ENCODE measurements around the gene ITIH5. TPM values are rescaled to one million over a fixed set of nuclear protein-coding genes. Genes with fewer than 3 reads are reported as not detected.
A peak's percentile ranks its signal among the peaks of the same experiment; 100 is the strongest.

ITIH5 gene
- total RNA-seq, 2 experiments from 2014 or later: not detected

DNA sequence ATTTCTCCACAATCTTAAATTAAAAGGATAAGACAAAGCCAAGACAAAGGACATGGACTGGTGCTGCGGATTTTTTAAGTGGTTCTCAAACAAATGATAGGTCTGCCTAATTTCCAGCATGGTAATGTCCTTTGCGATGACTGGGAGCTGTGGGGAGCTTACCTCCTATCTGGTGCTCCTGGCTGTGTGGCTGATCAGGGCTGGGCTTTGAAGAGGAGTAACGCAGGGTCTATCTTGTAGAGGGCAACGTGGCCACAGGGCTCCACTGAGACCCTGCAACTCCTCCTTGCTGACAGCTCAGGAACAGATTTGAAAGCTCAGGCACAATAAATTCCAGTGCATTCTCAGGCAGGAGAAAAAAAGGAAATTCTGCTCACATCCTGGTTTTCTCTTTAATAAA lies 152.8 kb downstream of the ITIH5 start:
- ChIA-PET POLR2A (interaction anchor here (0.7 to 1.2 kb wide), 2 partner anchors 34 to 402 kb away, joined by 3 read pairs; no protein-coding TSS in a partner anchor), CTCF (ENCODE audit: unreplicated experiment) (no interaction called here)
- no peaks in the 10 kb centered on the region for H3K9me2 ChIP-seq (ENCODE audit: insufficient read depth, low read length)
- no peaks in the 10 kb centered on the region for H3K79me2 ChIP-seq (ENCODE audit: insufficient read depth, low read depth, low read length)
- peaks cover 22% of the 10 kb centered on the region; the same call in 1 of the 2 replicates for H3K9me3 ChIP-seq (ENCODE audit: low read length)
- intact Hi-C loops (cut with micrococcal nuclease; ENCODE audit: unreplicated experiment): loop anchor here (2.0 kb wide), 1 partner anchor 43 kb away; no protein-coding TSS in a partner anchor
- no TSS peak for BruUV-seq (replicated peaks)
- DNase-seq (ENCODE audit: low spot score): no peak
- no peak overlapping the region for H3K4me3 ChIP-seq (ENCODE audit: low read depth, low read length, poor library complexity, severe bottlenecking)
- H2AFZ ChIP-seq (ENCODE audit: low read length): no peak overlapping the region
- TF ChIP-seq, protein P1, sequence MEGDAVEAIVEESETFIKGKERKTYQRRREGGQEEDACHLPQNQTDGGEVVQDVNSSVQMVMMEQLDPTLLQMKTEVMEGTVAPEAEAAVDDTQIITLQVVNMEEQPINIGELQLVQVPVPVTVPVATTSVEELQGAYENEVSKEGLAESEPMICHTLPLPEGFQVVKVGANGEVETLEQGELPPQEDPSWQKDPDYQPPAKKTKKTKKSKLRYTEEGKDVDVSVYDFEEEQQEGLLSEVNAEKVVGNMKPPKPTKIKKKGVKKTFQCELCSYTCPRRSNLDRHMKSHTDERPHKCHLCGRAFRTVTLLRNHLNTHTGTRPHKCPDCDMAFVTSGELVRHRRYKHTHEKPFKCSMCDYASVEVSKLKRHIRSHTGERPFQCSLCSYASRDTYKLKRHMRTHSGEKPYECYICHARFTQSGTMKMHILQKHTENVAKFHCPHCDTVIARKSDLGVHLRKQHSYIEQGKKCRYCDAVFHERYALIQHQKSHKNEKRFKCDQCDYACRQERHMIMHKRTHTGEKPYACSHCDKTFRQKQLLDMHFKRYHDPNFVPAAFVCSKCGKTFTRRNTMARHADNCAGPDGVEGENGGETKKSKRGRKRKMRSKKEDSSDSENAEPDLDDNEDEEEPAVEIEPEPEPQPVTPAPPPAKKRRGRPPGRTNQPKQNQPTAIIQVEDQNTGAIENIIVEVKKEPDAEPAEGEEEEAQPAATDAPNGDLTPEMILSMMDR (conservative IDR thresholded peaks at IDR 0.05; ENCODE audit: low read length): no peak
- H3K4me1 ChIP-seq (ENCODE audit: insufficient read depth, low read length, poor library complexity, severe bottlenecking): peaks cover 26% of the 10 kb centered on the region
- peaks cover 19% of the 10 kb centered on the region for H3K36me3 ChIP-seq (ENCODE audit: insufficient read depth, low read length)
- no peak overlapping the region for H3K4me2 ChIP-seq (ENCODE audit: low read length)
- H3K27ac ChIP-seq (ENCODE audit: low read depth, low read length, poor library complexity, severe bottlenecking): no peak overlapping the region
- H4K20me1 ChIP-seq (ENCODE audit: insufficient read depth, low read length): no peaks in the 10 kb centered on the region

GRCh38 chr10:7513455-7513854 lies 153.3 kb downstream of the ITIH5 start:
- Histone ChIP-seq H3K4me3 (ENCODE audit: low read depth, low read length, poor library complexity, severe bottlenecking) (no peak overlapping the region), H2AFZ (ENCODE audit: low read length) (no peak overlapping the region), H3K79me2 (ENCODE audit: insufficient read depth, low read depth, low read length) (no peaks in the 10 kb centered on the region), H3K4me1 (ENCODE audit: insufficient read depth, low read length, poor library complexity, severe bottlenecking) (peaks cover 31% of the 10 kb centered on the region), H3K4me2 (ENCODE audit: low read length) (no peak overlapping the region), H3K27ac (ENCODE audit: low read depth, low read length, poor library complexity, severe bottlenecking) (no peak overlapping the region), H3K9me3 (ENCODE audit: low read length) (peaks cover 26% of the 10 kb centered on the region; the same call in 1 of the 2 replicates), H3K9me2 (ENCODE audit: insufficient read depth, low read length) (no peaks in the 10 kb centered on the region), H4K20me1 (ENCODE audit: insufficient read depth, low read length) (no peaks in the 10 kb centered on the region), H3K36me3 (ENCODE audit: insufficient read depth, low read length) (peaks cover 24% of the 10 kb centered on the region)
- POLR2A ChIA-PET: interaction anchor here (0.7 to 1.2 kb wide), 2 partner anchors 34 to 403 kb away, joined by 3 read pairs; no protein-coding TSS in a partner anchor
- intact Hi-C loops (cut with micrococcal nuclease; ENCODE audit: unreplicated experiment): loop anchor here (2.0 kb wide), 1 partner anchor 43 kb away; no protein-coding TSS in a partner anchor
- no peak for DNase-seq (ENCODE audit: low spot score)
- CTCF ChIA-PET (ENCODE audit: unreplicated experiment): no interaction called here
- BruUV-seq (replicated peaks): no TSS peak
- TF ChIP-seq EZH2phosphoT487 (IDR thresholded peaks at IDR 0.05; ENCODE audit: borderline replicate concordance, low read depth, low read length): no peak
- TF ChIP-seq, protein P1 (conservative IDR thresholded peaks at IDR 0.05; ENCODE audit: low read length): no peak

- Histone ChIP-seq H3K36me3 (ENCODE audit: insufficient read depth, low read length) (peaks cover 24% of the 10 kb centered on the region), H3K4me1 (ENCODE audit: insufficient read depth, low read length, poor library complexity, severe bottlenecking) (peaks cover 41% of the 10 kb centered on the region), H3K9me3 (ENCODE audit: low read length) (peaks cover 26% of the 10 kb centered on the region; the same call in 1 of the 2 replicates), H3K79me2 (ENCODE audit: insufficient read depth, low read depth, low read length) (no peaks in the 10 kb centered on the region), H3K27ac (ENCODE audit: low read depth, low read length, poor library complexity, severe bottlenecking) (peak overlapping the region; percentile 57), H2AFZ (ENCODE audit: low read length) (peak overlapping the region; percentile 89), H4K20me1 (ENCODE audit: insufficient read depth, low read length) (no peaks in the 10 kb centered on the region), H3K9me2 (ENCODE audit: insufficient read depth, low read length) (no peaks in the 10 kb centered on the region), H3K4me3 (ENCODE audit: low read depth, low read length, poor library complexity, severe bottlenecking) (peak overlapping the region; percentile 22), H3K4me2 (ENCODE audit: low read length) (peak overlapping the region; percentile 63)
- DNase-seq (ENCODE audit: low spot score): peak; percentile 78
- ChIA-PET CTCF (ENCODE audit: unreplicated experiment) (no interaction called here), POLR2A (interaction anchor here (1.0 kb wide), 1 partner anchor 9 kb away, joined by 3 read pairs; no protein-coding TSS in a partner anchor)
- TF ChIP-seq, protein P1 (conservative IDR thresholded peaks at IDR 0.05; ENCODE audit: low read length): no peak
- TF ChIP-seq EZH2phosphoT487 (IDR thresholded peaks at IDR 0.05; ENCODE audit: borderline replicate concordance, low read depth, low read length): no peak
- intact Hi-C loops (cut with micrococcal nuclease; ENCODE audit: unreplicated experiment): loop anchor here (2.0 kb wide), 1 partner anchor 42 kb away; no protein-coding TSS in a partner anchor
- BruUV-seq (replicated peaks): no TSS peak
Measured at GRCh38 chr10:7512487-7512886, 154.3 kb downstream of the ITIH5 start.

All from OCI-LY7 (cell line).